ENCODE measurements around the gene WIPF2. TPM values are rescaled to one million over a fixed set of nuclear protein-coding genes. Genes with fewer than 3 reads are reported as not detected.

The WIPF2 gene
- total RNA-seq, 1 experiment from 2014 or later = 30.4 TPM

GRCh38 chr17:40178021-40178601, 41.0 kb upstream of the WIPF2 start:
- BruUV-seq (replicated peaks) = no TSS peak
- no peak overlapping the region for H3K4me3 ChIP-seq (replicated peaks in 1 of 2; ENCODE audit: low read depth in 1 of 2, low read length in 2 of 2)

GRCh38 chr17:40178660-40179059, 40.4 kb upstream of the WIPF2 start:
- no peaks in the 10 kb centered on the region for H3K79me2 ChIP-seq (ENCODE audit: insufficient read depth, low read length)
- no peaks in the 10 kb centered on the region for H3K9me3 ChIP-seq (ENCODE audit: control insufficient read depth in 1 of 2, insufficient read depth in 1 of 2, low read depth in 1 of 2, low read length in 2 of 2)
- DNase-seq (ENCODE audit: low read depth, low spot score) (no peak), ATAC-seq (no peak)
- ChIA-PET CTCF (interaction anchor here (1.8 to 2.5 kb wide), 2 partner anchors 11 to 66 kb away, joined by 12 to 19 read pairs; no protein-coding TSS in a partner anchor), RAD21 (ENCODE audit: low non-redundant PET in 1 of 2, low total read pairs in 2 of 2, uncharacterized antibody in 2 of 2, unreplicated experiment in 2 of 2) (interaction anchor here in 1 of 2 experiments (0.7 kb wide), 1 partner anchor 67 kb away, joined by 3 read pairs; no protein-coding TSS in a partner anchor), POLR2A (no interaction called here)
- no peaks in the 10 kb centered on the region for H4K20me1 ChIP-seq (ENCODE audit: insufficient read depth)
- intact Hi-C loops (cut with micrococcal nuclease) = no loop called here
- H3K4me3 ChIP-seq (replicated peaks in 1 of 2; ENCODE audit: low read depth in 1 of 2, low read length in 2 of 2) = no peak overlapping the region
- no peaks in the 10 kb centered on the region for H3K9me2 ChIP-seq (ENCODE audit: insufficient read depth)
- 0 out of 2 replicates have a peak overlapping the region, but pooled peaks have one; percentile 1 for H3K9ac ChIP-seq (ENCODE audit: low read length)
- H3K36me3 ChIP-seq (ENCODE audit: control insufficient read depth in 1 of 2, insufficient read depth in 2 of 2, low read length in 2 of 2) = peaks cover 0 to 9% of the 10 kb centered on the region in 2 experiments; a peak in 1 of 4 replicates
- no peaks in the 10 kb centered on the region for H3K27me3 ChIP-seq (ENCODE audit: insufficient read depth, low read length)
- H3K27ac ChIP-seq (ENCODE audit: low read depth, low read length) = peak overlapping the region; percentile 86; the same call in 1 of the 2 replicates
- H2AFZ ChIP-seq (ENCODE audit: low read depth, low read length, poor library complexity, severe bottlenecking) = no peak overlapping the region
- TF ChIP-seq, protein P1, sequence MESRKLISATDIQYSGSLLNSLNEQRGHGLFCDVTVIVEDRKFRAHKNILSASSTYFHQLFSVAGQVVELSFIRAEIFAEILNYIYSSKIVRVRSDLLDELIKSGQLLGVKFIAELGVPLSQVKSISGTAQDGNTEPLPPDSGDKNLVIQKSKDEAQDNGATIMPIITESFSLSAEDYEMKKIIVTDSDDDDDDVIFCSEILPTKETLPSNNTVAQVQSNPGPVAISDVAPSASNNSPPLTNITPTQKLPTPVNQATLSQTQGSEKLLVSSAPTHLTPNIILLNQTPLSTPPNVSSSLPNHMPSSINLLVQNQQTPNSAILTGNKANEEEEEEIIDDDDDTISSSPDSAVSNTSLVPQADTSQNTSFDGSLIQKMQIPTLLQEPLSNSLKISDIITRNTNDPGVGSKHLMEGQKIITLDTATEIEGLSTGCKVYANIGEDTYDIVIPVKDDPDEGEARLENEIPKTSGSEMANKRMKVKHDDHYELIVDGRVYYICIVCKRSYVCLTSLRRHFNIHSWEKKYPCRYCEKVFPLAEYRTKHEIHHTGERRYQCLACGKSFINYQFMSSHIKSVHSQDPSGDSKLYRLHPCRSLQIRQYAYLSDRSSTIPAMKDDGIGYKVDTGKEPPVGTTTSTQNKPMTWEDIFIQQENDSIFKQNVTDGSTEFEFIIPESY (IDR thresholded peaks at IDR 0.05; ENCODE audit: extremely low read depth, insufficient replicate concordance, low read length) = no peak
- peak overlapping the region; percentile 67 for H3K4me2 ChIP-seq (ENCODE audit: low read length)
- peaks cover 49 to 60% of the 10 kb centered on the region in 2 experiments for H3K4me1 ChIP-seq (ENCODE audit: control insufficient read depth in 1 of 2, insufficient read depth in 2 of 2, low read length in 2 of 2)
- BruUV-seq (replicated peaks) = no TSS peak

More at GRCh38 chr17:40178021-40178601, 41.0 kb upstream of the WIPF2 start:
- peaks cover 0 to 9% of the 10 kb centered on the region in 2 experiments; a peak in 1 of 4 replicates for H3K36me3 ChIP-seq (ENCODE audit: control insufficient read depth in 1 of 2, insufficient read depth in 2 of 2, low read length in 2 of 2)
- no peaks in the 10 kb centered on the region for H3K79me2 ChIP-seq (ENCODE audit: insufficient read depth, low read length)
- no peaks in the 10 kb centered on the region for H3K27me3 ChIP-seq (ENCODE audit: insufficient read depth, low read length)
- H3K9me3 ChIP-seq (ENCODE audit: control insufficient read depth in 1 of 2, insufficient read depth in 1 of 2, low read depth in 1 of 2, low read length in 2 of 2) = no peaks in the 10 kb centered on the region
- no peaks in the 10 kb centered on the region for H3K9me2 ChIP-seq (ENCODE audit: insufficient read depth)
- peaks cover 49 to 60% of the 10 kb centered on the region in 2 experiments for H3K4me1 ChIP-seq (ENCODE audit: control insufficient read depth in 1 of 2, insufficient read depth in 2 of 2, low read length in 2 of 2)
- RAD21 ChIA-PET (ENCODE audit: low non-redundant PET in 1 of 2, low total read pairs in 2 of 2, uncharacterized antibody in 2 of 2, unreplicated experiment in 2 of 2) = no interaction called here
- peak overlapping the region; percentile 86; the same call in 1 of the 2 replicates for H3K27ac ChIP-seq (ENCODE audit: low read depth, low read length)
- TF ChIP-seq, protein P1 (IDR thresholded peaks at IDR 0.05; ENCODE audit: extremely low read depth, insufficient replicate concordance, low read length) = no peak
- no peak for TF ChIP-seq TCF7L2 (IDR thresholded peaks at IDR 0.05; ENCODE audit: borderline replicate concordance, extremely low read depth, insufficient read depth, insufficient read length)
- CTCF ChIA-PET = interaction anchor here (1.8 kb wide), 1 partner anchor 65 kb away, joined by 12 read pairs; no protein-coding TSS in a partner anchor
- no peak overlapping the region for H3K9ac ChIP-seq (ENCODE audit: low read length)
- DNase-seq (ENCODE audit: low read depth, low spot score) = no peak
- intact Hi-C loops (cut with micrococcal nuclease) = no loop called here
- POLR2A ChIA-PET = no interaction called here
- no peaks in the 10 kb centered on the region for H4K20me1 ChIP-seq (ENCODE audit: insufficient read depth)
- peak overlapping the region; percentile 67 for H3K4me2 ChIP-seq (ENCODE audit: low read length)
- no peak for ATAC-seq
- no peak overlapping the region for H2AFZ ChIP-seq (ENCODE audit: low read depth, low read length, poor library complexity, severe bottlenecking)

Measured in HCT116 (cell line).